Nephron (organoid): ENCODE measurements around the gene UNC13A.

Experiments
- H3K27ac Mint-ChIP-seq, 3 experiments: 2 replicates each; pipeline ENCODE4 v1.8.0; 2020; ENCODE audit warnings: mixed read lengths in 3 of 3, mild to moderate bottlenecking in 2 of 3, moderate library complexity in 1 of 3
- H3K27me3 Mint-ChIP-seq: 2 replicates; pipeline ENCODE4 v1.8.0; 2021; ENCODE audit warnings: low read depth, mild to moderate bottlenecking, moderate library complexity, mixed read lengths
- H3K36me3 Mint-ChIP-seq: 2 replicates; pipeline ENCODE4 v1.8.0; 2020; ENCODE audit warnings: low read depth, mixed read lengths
- H3K4me1 Mint-ChIP-seq: 2 replicates; pipeline ENCODE4 v1.8.0; 2020; ENCODE audit warnings: mixed read lengths
- H3K4me3 Mint-ChIP-seq, 3 experiments: 2 replicates each; pipeline ENCODE4 v1.8.0; 2020; ENCODE audit warnings: mild to moderate bottlenecking in 3 of 3, mixed read lengths in 3 of 3, moderate library complexity in 2 of 3
- H3K9me3 Mint-ChIP-seq: 2 replicates; pipeline ENCODE4 v1.8.0; 2020; ENCODE audit warnings: mixed read lengths
- TF ChIP-seq, protein P1 (sequence below), 3 experiments: fragments of 200-600 bp; sonication (generic); IDR thresholded peaks; one replicate each; pipeline ENCODE4 v1.5.0; 2021; ENCODE audit warnings: antibody characterized with exemption in 3 of 3; ENCODE audit not compliant: unreplicated experiment in 3 of 3

The UNC13A gene

DNA sequence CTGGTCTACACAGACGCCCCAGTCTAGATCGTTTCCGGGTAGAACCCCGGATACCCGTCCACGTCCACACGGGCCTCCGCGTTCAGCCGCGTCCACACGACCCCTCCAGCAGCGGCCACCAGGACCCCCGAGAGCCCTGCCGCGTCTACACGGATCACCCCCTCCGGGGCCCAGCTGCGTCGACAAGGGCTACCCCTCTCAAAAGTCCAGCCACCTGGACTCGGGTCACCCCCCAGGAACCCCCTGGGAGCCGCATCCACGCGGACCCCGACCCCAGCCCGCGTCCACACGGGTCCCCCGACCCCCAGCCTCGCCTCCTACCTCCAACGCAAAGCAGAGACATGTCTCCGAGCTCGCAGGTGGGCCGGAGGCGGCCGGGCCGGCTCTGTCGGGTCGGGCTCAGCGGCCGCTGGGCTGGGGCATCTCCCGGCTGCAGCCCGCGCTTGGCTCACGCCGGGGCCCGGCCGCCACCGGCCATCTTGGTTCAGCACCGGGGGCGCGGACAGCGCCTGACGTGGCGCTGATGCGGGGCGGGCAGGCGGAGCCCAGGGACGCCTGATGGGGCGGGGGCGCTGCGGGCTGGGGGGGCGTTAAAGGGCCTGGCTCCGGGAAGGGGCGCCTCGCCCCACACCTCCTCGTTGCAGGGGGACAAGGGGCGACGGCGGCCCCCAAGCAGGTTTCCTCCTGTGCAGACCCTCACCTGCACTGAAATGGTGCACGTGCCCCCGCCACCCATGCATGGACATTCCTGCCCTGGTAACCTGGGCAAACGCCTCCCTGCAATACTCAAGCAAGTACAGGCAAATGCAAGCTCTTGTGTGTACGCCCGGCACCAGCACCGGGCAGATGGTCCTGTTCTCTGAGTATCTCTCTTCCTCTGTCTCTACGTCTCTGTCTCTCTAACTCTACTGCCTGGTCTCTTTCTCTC, at the start of gene UNC13A:
Gene UNC13A, minus strand, starts transcription at position 498 of the 928 bp plus-strand sequence. Its CDS starts 155 bp downstream, at position 343.
- Mint-ChIP-seq H3K27ac (no peak within 1 kb of the TSS), H3K9me3 (peaks cover 2% of the 10 kb centered on the region), H3K4me3 (peak within 1 kb of the TSS; percentile 72 to 78 (median 76)), H3K27me3 (peaks cover 77% of the 10 kb centered on the region), H3K36me3 (no peaks in the 10 kb centered on the region), H3K4me1 (peaks cover 10% of the 10 kb centered on the region)
- TF ChIP-seq, protein P1, sequence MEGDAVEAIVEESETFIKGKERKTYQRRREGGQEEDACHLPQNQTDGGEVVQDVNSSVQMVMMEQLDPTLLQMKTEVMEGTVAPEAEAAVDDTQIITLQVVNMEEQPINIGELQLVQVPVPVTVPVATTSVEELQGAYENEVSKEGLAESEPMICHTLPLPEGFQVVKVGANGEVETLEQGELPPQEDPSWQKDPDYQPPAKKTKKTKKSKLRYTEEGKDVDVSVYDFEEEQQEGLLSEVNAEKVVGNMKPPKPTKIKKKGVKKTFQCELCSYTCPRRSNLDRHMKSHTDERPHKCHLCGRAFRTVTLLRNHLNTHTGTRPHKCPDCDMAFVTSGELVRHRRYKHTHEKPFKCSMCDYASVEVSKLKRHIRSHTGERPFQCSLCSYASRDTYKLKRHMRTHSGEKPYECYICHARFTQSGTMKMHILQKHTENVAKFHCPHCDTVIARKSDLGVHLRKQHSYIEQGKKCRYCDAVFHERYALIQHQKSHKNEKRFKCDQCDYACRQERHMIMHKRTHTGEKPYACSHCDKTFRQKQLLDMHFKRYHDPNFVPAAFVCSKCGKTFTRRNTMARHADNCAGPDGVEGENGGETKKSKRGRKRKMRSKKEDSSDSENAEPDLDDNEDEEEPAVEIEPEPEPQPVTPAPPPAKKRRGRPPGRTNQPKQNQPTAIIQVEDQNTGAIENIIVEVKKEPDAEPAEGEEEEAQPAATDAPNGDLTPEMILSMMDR (IDR thresholded peaks at IDR 0.05; ENCODE audit: unreplicated experiment in 3 of 3), result no peak

DNA sequence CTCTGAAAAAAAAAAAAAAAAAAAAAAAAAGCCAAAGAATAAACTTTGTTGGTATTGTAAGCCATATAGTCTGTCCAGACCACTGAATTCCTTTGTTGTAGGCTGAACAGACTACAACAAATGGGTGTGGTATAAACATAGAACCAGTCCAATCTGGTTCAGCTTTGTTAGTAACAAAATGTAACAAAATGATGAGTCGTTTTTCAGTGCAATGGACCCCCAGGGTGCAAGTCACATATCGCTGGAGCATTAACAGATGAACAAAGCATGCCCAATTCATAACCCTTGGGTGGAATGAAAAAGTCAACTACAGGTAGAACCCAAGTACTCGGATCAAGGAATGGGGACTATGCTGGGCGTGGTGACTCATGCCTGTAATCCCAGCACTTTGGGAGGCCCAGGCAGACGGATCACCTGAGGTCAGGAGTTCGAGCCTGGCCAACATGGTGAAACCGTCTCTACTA, 49.6 kb upstream of the UNC13A start:
- Mint-ChIP-seq H3K4me3 (no peak overlapping the region), H3K27me3 (peaks cover 4% of the 10 kb centered on the region), H3K36me3 (peaks cover 32% of the 10 kb centered on the region), H3K4me1 (peaks cover 11% of the 10 kb centered on the region), H3K27ac (peak overlapping the region in 1 of 3 experiments; percentile 40), H3K9me3 (peaks cover 4% of the 10 kb centered on the region)
- TF ChIP-seq, protein P1 (IDR thresholded peaks at IDR 0.05; ENCODE audit: unreplicated experiment in 3 of 3), result no peak

DNA sequence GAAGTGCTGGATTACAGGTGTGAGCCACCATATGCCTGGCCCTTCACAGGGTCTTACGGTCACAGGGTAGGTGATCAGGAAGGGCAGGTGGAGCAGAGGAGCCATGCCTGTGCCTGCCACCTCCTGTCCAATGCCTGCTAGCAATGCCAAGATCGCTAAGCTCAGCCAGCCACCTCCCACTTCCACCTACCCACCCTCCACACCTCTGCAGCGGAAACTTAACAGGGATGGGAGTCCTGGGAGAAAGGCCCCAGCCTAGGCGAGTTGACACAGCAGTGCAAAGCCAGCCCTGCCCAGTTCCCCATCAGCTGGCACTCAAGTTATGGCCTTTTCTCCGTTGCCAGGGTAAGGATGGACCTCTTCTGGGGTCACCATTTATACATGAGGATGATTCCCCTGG, 47.3 kb upstream of the UNC13A start:
- Mint-ChIP-seq H3K4me3 (no peak overlapping the region), H3K27me3 (peaks cover 4% of the 10 kb centered on the region)

DNA sequence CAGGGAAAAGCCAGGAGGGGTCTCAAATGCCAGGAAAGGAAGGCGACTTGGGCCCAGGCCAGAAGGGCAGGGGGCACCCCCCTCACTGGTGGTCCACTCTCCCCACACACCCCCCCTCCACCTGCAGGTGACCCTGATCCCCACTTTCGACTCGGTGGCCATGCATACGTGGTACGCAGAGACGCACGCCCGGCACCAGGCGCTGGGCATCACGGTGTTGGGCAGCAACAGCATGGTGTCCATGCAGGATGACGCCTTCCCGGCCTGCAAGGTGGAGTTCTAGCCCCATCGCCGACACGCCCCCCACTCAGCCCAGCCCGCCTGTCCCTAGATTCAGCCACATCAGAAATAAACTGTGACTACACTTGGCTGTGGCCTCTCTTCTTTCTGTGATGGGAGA, 46.0 kb upstream of the UNC13A start:
- peaks cover 58% of the 10 kb centered on the region for H3K36me3 Mint-ChIP-seq
- H3K27me3 Mint-ChIP-seq, result peaks cover 2% of the 10 kb centered on the region
- no peak overlapping the region for H3K4me3 Mint-ChIP-seq
- TF ChIP-seq, protein P1 (IDR thresholded peaks at IDR 0.05; ENCODE audit: unreplicated experiment in 3 of 3), result no peak
- H3K27ac Mint-ChIP-seq, result no peak overlapping the region
- H3K4me1 Mint-ChIP-seq, result peaks cover 14% of the 10 kb centered on the region
- H3K9me3 Mint-ChIP-seq, result peaks cover 4% of the 10 kb centered on the region

More for the DNA sequence above, 47.3 kb upstream of the UNC13A start:
- Mint-ChIP-seq H3K4me1 (peaks cover 15% of the 10 kb centered on the region), H3K9me3 (peaks cover 4% of the 10 kb centered on the region), H3K27ac (no peak overlapping the region), H3K36me3 (peaks cover 45% of the 10 kb centered on the region)
- TF ChIP-seq, protein P1 (IDR thresholded peaks at IDR 0.05; ENCODE audit: unreplicated experiment in 3 of 3), result no peak

DNA sequence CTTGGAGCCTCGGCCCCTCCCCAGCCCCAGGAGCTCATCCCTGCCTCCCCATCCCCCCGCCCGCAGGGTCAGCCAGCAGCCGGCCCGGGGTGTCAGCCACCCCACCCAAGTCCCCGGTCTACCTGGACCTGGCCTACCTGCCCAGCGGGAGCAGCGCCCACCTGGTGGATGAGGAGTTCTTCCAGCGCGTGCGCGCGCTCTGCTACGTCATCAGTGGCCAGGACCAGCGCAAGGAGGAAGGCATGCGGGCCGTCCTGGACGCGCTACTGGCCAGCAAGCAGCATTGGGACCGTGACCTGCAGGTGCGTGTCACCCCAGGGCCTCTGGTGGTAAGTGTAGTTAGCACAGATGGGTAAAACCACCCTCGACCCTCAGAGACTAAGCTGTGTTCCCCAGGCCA, 45.0 kb upstream of the UNC13A start:
- Mint-ChIP-seq H3K4me3 (no peak overlapping the region), H3K27me3 (no peaks in the 10 kb centered on the region), H3K36me3 (peaks cover 63% of the 10 kb centered on the region), H3K9me3 (peaks cover 4% of the 10 kb centered on the region), H3K4me1 (peaks cover 5% of the 10 kb centered on the region), H3K27ac (no peak overlapping the region)
- TF ChIP-seq, protein P1 (IDR thresholded peaks at IDR 0.05; ENCODE audit: unreplicated experiment in 3 of 3), result no peak
